ENCODE measurements around the gene CHMP1B. TPM values are rescaled to one million over a fixed set of nuclear protein-coding genes. Genes with fewer than 3 reads are reported as not detected.

Gene CHMP1B
- total and polyA plus RNA-seq, 9 of the 15 experiments (the other 6 are each of a cell fraction or from before 2014, with no cell fraction given), result 12.3 to 29.9 (median 19.0) TPM

GRCh38 chr18:11817229-11817628 lies 34.0 kb upstream of the CHMP1B start:
- in situ Hi-C loops (cut with MboI), result no loop called here
- no peaks in the 10 kb centered on the region for H4K20me1 ChIP-seq (replicated peaks; ENCODE audit: control insufficient read depth, insufficient read depth, low read length)
- CTCF ChIA-PET (ENCODE audit: low intra/inter-chr PET ratio), result no interaction called here
- no peaks in the 10 kb centered on the region for H3K9me3 ChIP-seq (replicated peaks; ENCODE audit: control insufficient read depth, insufficient read depth, low read depth, low read length)
- no peaks in the 10 kb centered on the region for H3K79me2 ChIP-seq (ENCODE audit: control insufficient read depth, insufficient read depth, low read length)
- H3K4me2 ChIP-seq (ENCODE audit: insufficient read depth, low read length), result no peak overlapping the region
- peaks cover 8 to 12% of the 10 kb centered on the region in 2 experiments; a peak in 4 of 5 replicates for H3K4me1 ChIP-seq (replicated peaks in 1 of 2; ENCODE audit: control insufficient read depth in 2 of 2, insufficient read depth in 2 of 2, low read length in 2 of 2)
- 42% methylated on average over 6 of the region's 6 CpGs for WGBS (ENCODE audit: insufficient coverage, low coverage, missing lambda C conversion rate)
- no peak overlapping the region for H3K9ac ChIP-seq (ENCODE audit: insufficient read depth in 1 of 2, low read depth in 2 of 2, low read length in 2 of 2)
- peak overlapping the region; percentile 22; the same call in 1 of the 2 replicates for H2AFZ ChIP-seq (ENCODE audit: low read depth, low read length)
- H3K27me3 ChIP-seq (ENCODE audit: control insufficient read depth in 2 of 2, insufficient read depth in 2 of 2, low read length in 2 of 2), result no peaks in the 10 kb centered on the region
- H3K9me1 ChIP-seq (ENCODE audit: control insufficient read depth, insufficient read depth, low read length), result no peaks in the 10 kb centered on the region
- H3K4me3 ChIP-seq, result no peak overlapping the region
- FAIRE-seq (peak; percentile 74), ATAC-seq (peak; percentile 23; the same call in 2 of the 3 replicates), DNase-seq (ENCODE audit: extremely low read depth in 1 of 4, low spot score in 3 of 4) (no peak)
- POLR2A ChIA-PET, result no interaction called here
- H3K36me3 ChIP-seq (ENCODE audit: control insufficient read depth, insufficient read depth, low read length), result no peaks in the 10 kb centered on the region
- TF ChIP-seq ZEB2 (IDR thresholded peaks at IDR 0.05) (no peak), ZNF445 (CRISPR knock-in tag; IDR thresholded peaks at IDR 0.05; ENCODE audit: low read depth) (no peak), UBTF (IDR thresholded peaks at IDR 0.05; ENCODE audit: borderline replicate concordance in 1 of 2, low read depth in 2 of 2, low read length in 2 of 2) (no peak), ZNF699 (CRISPR knock-in tag; IDR thresholded peaks at IDR 0.05; ENCODE audit: insufficient replicate concordance) (no peak), ZZZ3 (IDR thresholded peaks at IDR 0.05) (no peak), GTF2E2 (tag; IDR thresholded peaks at IDR 0.05) (no peak), HIVEP1 (CRISPR knock-in tag; IDR thresholded peaks at IDR 0.05) (no peak), ZNF589 (CRISPR knock-in tag; IDR thresholded peaks at IDR 0.05; ENCODE audit: low read depth) (no peak), GABPB2 (CRISPR knock-in tag; conservative IDR thresholded peaks at IDR 0.05) (no peak), NFE2 (IDR thresholded peaks at IDR 0.05; ENCODE audit: low read depth) (no peak), ZNF282 (CRISPR knock-in tag; IDR thresholded peaks at IDR 0.05) (no peak), ETV5 (CRISPR knock-in tag; IDR thresholded peaks at IDR 0.05; ENCODE audit: low read depth) (no peak), SIX5 (IDR thresholded peaks at IDR 0.05; ENCODE audit: borderline replicate concordance in 1 of 2, insufficient read depth in 1 of 2, low read depth in 1 of 2, low read length in 2 of 2) (no peak), ILF3 (IDR thresholded peaks at IDR 0.05; ENCODE audit: borderline replicate concordance) (no peak), ZNF668 (CRISPR knock-in tag; IDR thresholded peaks at IDR 0.05) (no peak), SRSF9 (IDR thresholded peaks at IDR 0.05; ENCODE audit: borderline replicate concordance, low read depth, low read length) (no peak), MYC (IDR thresholded peaks at IDR 0.05; ENCODE audit: low read depth, low read length) (no peak), MYC (CRISPR knock-in tag; IDR thresholded peaks at IDR 0.05; ENCODE audit: borderline replicate concordance, low read depth) (no peak), MEF2A (IDR thresholded peaks at IDR 0.05; ENCODE audit: control insufficient read depth, low read depth, low read length) (no peak), SLC30A9 (CRISPR knock-in tag; IDR thresholded peaks at IDR 0.05) (no peak), ELF4 (CRISPR knock-in tag; IDR thresholded peaks at IDR 0.05) (no peak)
- no TSS peak for BruUV-seq (replicated peaks)
- intact Hi-C loops (cut with micrococcal nuclease), result no loop called here
- no peak overlapping the region for H3K27ac ChIP-seq (ENCODE audit: extremely low read depth, low read depth, low read length)
